ENCODE data around the gene GHRL.

The GHRL gene

DNA sequence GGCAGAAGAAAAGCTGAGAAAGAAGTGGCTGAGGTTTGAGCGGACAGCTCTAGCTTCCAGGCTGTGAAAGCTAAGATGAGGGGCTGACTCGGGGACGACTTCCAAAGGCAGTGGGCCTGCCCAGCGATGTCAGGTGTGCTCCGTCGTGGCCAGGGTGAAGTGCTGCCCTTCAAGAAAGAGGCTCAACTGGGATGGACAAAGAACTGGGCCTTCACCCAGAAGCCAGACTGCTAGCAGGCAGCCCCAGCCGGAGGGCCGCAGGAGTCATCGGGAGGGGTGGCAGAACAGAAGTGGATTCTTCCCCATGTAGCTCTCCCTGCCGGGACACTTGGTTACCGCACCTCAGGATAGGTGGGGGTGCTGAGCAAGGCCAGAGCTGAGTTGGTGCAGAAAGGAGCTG lies 41.3 kb upstream of the GHRL start:
- TF ChIP-seq, protein P1, sequence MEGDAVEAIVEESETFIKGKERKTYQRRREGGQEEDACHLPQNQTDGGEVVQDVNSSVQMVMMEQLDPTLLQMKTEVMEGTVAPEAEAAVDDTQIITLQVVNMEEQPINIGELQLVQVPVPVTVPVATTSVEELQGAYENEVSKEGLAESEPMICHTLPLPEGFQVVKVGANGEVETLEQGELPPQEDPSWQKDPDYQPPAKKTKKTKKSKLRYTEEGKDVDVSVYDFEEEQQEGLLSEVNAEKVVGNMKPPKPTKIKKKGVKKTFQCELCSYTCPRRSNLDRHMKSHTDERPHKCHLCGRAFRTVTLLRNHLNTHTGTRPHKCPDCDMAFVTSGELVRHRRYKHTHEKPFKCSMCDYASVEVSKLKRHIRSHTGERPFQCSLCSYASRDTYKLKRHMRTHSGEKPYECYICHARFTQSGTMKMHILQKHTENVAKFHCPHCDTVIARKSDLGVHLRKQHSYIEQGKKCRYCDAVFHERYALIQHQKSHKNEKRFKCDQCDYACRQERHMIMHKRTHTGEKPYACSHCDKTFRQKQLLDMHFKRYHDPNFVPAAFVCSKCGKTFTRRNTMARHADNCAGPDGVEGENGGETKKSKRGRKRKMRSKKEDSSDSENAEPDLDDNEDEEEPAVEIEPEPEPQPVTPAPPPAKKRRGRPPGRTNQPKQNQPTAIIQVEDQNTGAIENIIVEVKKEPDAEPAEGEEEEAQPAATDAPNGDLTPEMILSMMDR (IDR thresholded peaks at IDR 0.05; ENCODE audit: low read depth, low read length, poor library complexity, severe bottlenecking), result no peak
- TF ChIP-seq EZH2phosphoT487 (IDR thresholded peaks at IDR 0.05; ENCODE audit: borderline replicate concordance, low read length), result no peak
- H3K4me2 ChIP-seq (ENCODE audit: low read length), result no peak overlapping the region

DNA sequence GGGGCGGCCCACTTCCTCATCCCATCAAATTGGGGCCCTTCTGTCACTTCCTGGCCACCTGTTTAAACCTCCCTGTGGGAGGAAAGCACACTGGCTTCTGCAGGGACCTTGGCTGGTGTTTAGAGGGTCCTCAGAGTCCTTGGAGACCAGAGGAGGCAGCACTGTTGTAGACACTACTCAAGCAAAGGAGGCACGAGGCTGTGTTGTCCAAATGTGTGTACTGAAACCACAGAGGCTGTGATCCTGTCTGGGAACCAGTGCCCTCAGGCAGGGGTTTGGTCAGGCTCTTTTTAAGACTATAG lies 40.6 kb upstream of the GHRL start:
- Histone ChIP-seq H3K27ac (ENCODE audit: low read depth, low read length) (no peak overlapping the region), H3K36me3 (ENCODE audit: control insufficient read depth, low read length) (no peaks in the 10 kb centered on the region), H3F3A (ENCODE audit: control insufficient read depth, insufficient read depth) (no peaks in the 10 kb centered on the region), H4K20me1 (ENCODE audit: control insufficient read depth, insufficient read depth, low read depth, low read length) (no peaks in the 10 kb centered on the region), H3K9me2 (replicated peaks; ENCODE audit: control insufficient read depth, low read length) (no peaks in the 10 kb centered on the region), H3K4me1 (ENCODE audit: control insufficient read depth, low read length) (peaks cover 18% of the 10 kb centered on the region), H3K27me3 (ENCODE audit: control insufficient read depth, low read length) (no peaks in the 10 kb centered on the region), H3K4me3 (ENCODE audit: low read length) (peak overlapping the region; percentile 5; the same call in 1 of the 2 replicates), H3K4me2 (ENCODE audit: low read length) (peak overlapping the region; percentile 17), H3K9me3 (ENCODE audit: control insufficient read depth, insufficient read depth, low read length) (no peaks in the 10 kb centered on the region), H3K79me2 (ENCODE audit: control insufficient read depth, low read length) (no peaks in the 10 kb centered on the region)
- TF ChIP-seq EZH2phosphoT487 (IDR thresholded peaks at IDR 0.05; ENCODE audit: borderline replicate concordance, low read length), result no peak
- TF ChIP-seq, protein P1 (IDR thresholded peaks at IDR 0.05; ENCODE audit: low read depth, low read length, poor library complexity, severe bottlenecking), result no peak

More for the DNA sequence above, 41.3 kb upstream of the GHRL start:
- Histone ChIP-seq H3K4me1 (ENCODE audit: control insufficient read depth, low read length) (peaks cover 18% of the 10 kb centered on the region), H3K9me2 (replicated peaks; ENCODE audit: control insufficient read depth, low read length) (no peaks in the 10 kb centered on the region), H3K36me3 (ENCODE audit: control insufficient read depth, low read length) (no peaks in the 10 kb centered on the region), H4K20me1 (ENCODE audit: control insufficient read depth, insufficient read depth, low read depth, low read length) (no peaks in the 10 kb centered on the region), H3K27ac (ENCODE audit: low read depth, low read length) (no peak overlapping the region), H3F3A (ENCODE audit: control insufficient read depth, insufficient read depth) (no peaks in the 10 kb centered on the region), H3K79me2 (ENCODE audit: control insufficient read depth, low read length) (no peaks in the 10 kb centered on the region), H3K9me3 (ENCODE audit: control insufficient read depth, insufficient read depth, low read length) (no peaks in the 10 kb centered on the region), H3K4me3 (ENCODE audit: low read length) (no peak overlapping the region), H3K27me3 (ENCODE audit: control insufficient read depth, low read length) (no peaks in the 10 kb centered on the region)

DNA sequence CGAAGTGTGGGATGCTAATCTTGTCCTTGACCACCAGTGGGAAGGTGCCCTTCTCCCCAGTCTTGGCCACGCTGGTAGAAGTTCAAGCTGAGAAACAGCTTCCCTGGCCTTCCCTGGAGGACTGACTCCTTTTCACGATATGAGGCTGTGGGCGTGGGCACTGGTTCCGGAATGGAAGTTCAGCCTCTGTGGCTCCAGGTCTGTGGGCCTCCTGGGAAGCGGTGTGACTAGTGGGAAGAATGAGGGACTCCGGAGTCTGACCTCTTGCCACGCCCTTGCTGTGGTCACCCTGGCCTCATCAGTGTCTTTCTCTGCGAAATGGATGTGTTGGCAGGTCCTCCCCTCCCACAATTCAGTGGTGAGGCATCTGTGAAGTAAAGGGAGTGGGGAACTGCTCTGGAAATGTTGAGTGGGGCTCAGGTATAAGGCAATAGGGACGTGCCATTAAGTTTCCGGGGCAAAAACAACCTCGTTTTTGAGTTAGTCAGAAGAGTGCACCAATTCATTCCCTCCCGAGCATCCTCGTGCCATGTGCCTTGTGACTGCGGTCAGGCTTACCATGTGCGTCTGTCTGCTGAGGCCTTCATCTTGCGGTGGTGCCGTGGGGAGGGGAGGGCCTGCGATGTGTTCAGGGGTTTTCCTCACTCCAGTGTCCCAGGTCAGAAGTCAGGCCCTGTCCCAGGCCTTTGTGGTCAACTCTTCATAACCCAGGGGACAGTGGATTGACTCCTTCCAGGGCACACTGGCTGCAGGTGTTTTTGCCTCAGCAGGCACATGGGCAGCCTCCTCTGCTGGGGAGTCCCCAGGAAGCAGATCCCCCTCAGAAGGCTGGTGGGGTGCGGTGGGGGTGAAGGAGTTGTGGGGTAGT lies 40.0 kb upstream of the GHRL start:
- Histone ChIP-seq H3K4me1 (ENCODE audit: control insufficient read depth, low read length) (peaks cover 18% of the 10 kb centered on the region), H3K27me3 (ENCODE audit: control insufficient read depth, low read length) (no peaks in the 10 kb centered on the region; the same call in 1 of the 2 replicates), H3K4me3 (ENCODE audit: low read length) (peak overlapping the region; percentile 5; the same call in 1 of the 2 replicates), H3K9me2 (replicated peaks; ENCODE audit: control insufficient read depth, low read length) (no peaks in the 10 kb centered on the region), H3K27ac (ENCODE audit: low read depth, low read length) (no peak overlapping the region), H3F3A (ENCODE audit: control insufficient read depth, insufficient read depth) (no peaks in the 10 kb centered on the region), H3K79me2 (ENCODE audit: control insufficient read depth, low read length) (no peaks in the 10 kb centered on the region), H3K36me3 (ENCODE audit: control insufficient read depth, low read length) (no peaks in the 10 kb centered on the region), H4K20me1 (ENCODE audit: control insufficient read depth, insufficient read depth, low read depth, low read length) (no peaks in the 10 kb centered on the region), H3K4me2 (ENCODE audit: low read length) (peak overlapping the region; percentile 17), H3K9me3 (ENCODE audit: control insufficient read depth, insufficient read depth, low read length) (no peaks in the 10 kb centered on the region)
- TF ChIP-seq EZH2phosphoT487 (IDR thresholded peaks at IDR 0.05; ENCODE audit: borderline replicate concordance, low read length), result no peak
- TF ChIP-seq, protein P1 (IDR thresholded peaks at IDR 0.05; ENCODE audit: low read depth, low read length, poor library complexity, severe bottlenecking), result no peak
